HFFc6 (cell line): ENCODE data around the gene SAMHD1. TPM values are rescaled to one million over a fixed set of nuclear protein-coding genes. Genes with fewer than 3 reads are reported as not detected.
A peak's percentile ranks its signal among the peaks of the same experiment; 100 is the strongest.
"Not testable (repeated sequence)": the region's sequence is repeated elsewhere in the genome, so short reads cannot be mapped to it uniquely, and the experiment has no call there.

Source experiments
- DNase-seq: peaks from one replicate; pipeline ENCODE4 v3.0.0-alpha.2; 2018
- H3K27ac Mint-ChIP-seq: 2 replicates; pipeline ENCODE4 v1.8.0; 2020; ENCODE audit warnings: mild to moderate bottlenecking, mixed read lengths
- H3K27me3 Mint-ChIP-seq: 2 replicates; pipeline ENCODE4 v1.8.0; 2021; ENCODE audit warnings: mild to moderate bottlenecking, moderate library complexity, mixed read lengths; ENCODE audit not compliant: insufficient read depth
- H3K36me3 Mint-ChIP-seq: 2 replicates; pipeline ENCODE4 v1.8.0; 2021; ENCODE audit warnings: low read depth, mixed read lengths
- H3K4me1 Mint-ChIP-seq: 2 replicates; pipeline ENCODE4 v1.8.0; 2020; ENCODE audit warnings: low read depth, mixed read lengths
- H3K4me3 Mint-ChIP-seq: 2 replicates; pipeline ENCODE4 v1.8.0; 2020; ENCODE audit warnings: mild to moderate bottlenecking, moderate library complexity, mixed read lengths
- H3K9me3 Mint-ChIP-seq: 2 replicates; pipeline ENCODE4 v1.8.0; 2020; ENCODE audit warnings: mild to moderate bottlenecking, mixed read lengths
- CTCF ChIP-seq: fragments of 200-600 bp; sonication (generic); IDR thresholded peaks from 2 replicates; pipeline ENCODE4 v1.5.0; 2021; ENCODE audit warnings: antibody characterized with exemption, mild to moderate bottlenecking
- total RNA-seq, 6 experiments: library from RNA; stranded (reverse); fragmentation: NEBNext Ultra II Directional; extraction: Animal tissue kit (Norgen Biotek cat#: 25700); gene quantifications; 2 replicates in 1 of 6; 3 replicates in 5 of 6; pipeline ENCODE4 v1.2.3, GENCODE V29; 2021

The SAMHD1 gene
- total RNA-seq, 6 experiments from 2014 or later, result 19.4 to 31.3 (median 23.8) TPM

DNA sequence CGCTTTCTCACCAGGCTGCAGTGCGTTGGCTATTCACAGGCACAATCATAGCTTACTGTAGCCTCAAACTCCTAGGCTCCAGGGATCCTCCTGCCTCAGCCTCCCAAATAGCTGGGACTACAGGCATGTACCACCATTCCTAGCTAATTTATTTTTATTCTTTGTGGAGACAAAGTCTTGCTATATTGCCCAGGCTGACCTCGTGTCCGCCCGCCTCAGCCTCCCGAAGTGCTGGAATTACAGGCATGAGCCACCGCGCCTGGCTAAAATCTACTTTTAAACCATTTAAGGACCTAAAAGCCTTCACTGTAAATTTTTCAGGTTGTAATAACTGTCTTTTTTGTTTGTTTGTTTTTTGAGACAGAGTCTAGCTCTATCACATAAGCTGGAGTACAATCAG is 15.2 kb downstream of the SAMHD1 start:
- Mint-ChIP-seq H3K9me3 (no peaks in the 10 kb centered on the region), H3K4me3 (no peak overlapping the region), H3K4me1 (peaks cover 9% of the 10 kb centered on the region), H3K27me3 (no peaks in the 10 kb centered on the region), H3K27ac (no peak overlapping the region), H3K36me3 (no peaks in the 10 kb centered on the region; the same call in 1 of the 2 replicates)
- no peak for DNase-seq
- no peak for TF ChIP-seq CTCF

GRCh38 chr20:36933571-36933970 is 17.9 kb downstream of the SAMHD1 start:
- H3K27me3 Mint-ChIP-seq, DNase-seq, H3K4me3 Mint-ChIP-seq, H3K9me3 Mint-ChIP-seq, H3K27ac Mint-ChIP-seq: not testable (repeated sequence)
- peaks cover 11% of the 10 kb centered on the region; the same call in 1 of the 2 replicates for H3K36me3 Mint-ChIP-seq
- H3K4me1 Mint-ChIP-seq, result peaks cover 20% of the 10 kb centered on the region

GRCh38 chr20:36932476-36933426 is 18.8 kb downstream of the SAMHD1 start:
- H3K4me1 Mint-ChIP-seq, result peaks cover 20% of the 10 kb centered on the region
- H3K27me3 Mint-ChIP-seq, result no peaks in the 10 kb centered on the region; the same call in 1 of the 2 replicates
- no peak for TF ChIP-seq CTCF
- peaks cover 11% of the 10 kb centered on the region; the same call in 1 of the 2 replicates for H3K36me3 Mint-ChIP-seq
- DNase-seq, result no peak
- no peak overlapping the region for H3K4me3 Mint-ChIP-seq
- no peaks in the 10 kb centered on the region for H3K9me3 Mint-ChIP-seq
- no peak overlapping the region for H3K27ac Mint-ChIP-seq

DNA sequence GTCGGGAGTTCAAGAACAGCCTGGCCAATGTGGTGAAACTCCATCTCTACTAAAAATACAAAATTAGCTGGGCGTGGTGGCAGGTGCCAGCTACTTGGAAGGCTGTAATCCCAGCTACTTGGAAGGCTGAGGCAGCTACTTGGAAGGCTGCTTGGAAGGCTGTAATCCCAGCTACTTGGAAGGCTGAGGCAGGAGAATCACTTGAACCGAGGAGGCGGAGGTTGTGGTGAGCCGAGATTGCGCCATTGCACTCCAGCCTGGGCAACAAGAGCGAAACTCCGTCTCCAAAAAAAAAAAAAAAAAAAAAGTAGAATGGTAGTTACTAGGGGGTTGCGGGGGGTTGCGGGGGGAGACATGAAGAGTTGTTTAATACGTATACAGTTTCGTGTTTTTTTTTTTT is 19.4 kb downstream of the SAMHD1 start:
- not testable (repeated sequence) for H3K27me3 Mint-ChIP-seq, DNase-seq, H3K27ac Mint-ChIP-seq, H3K4me3 Mint-ChIP-seq, H3K9me3 Mint-ChIP-seq
- Mint-ChIP-seq H3K36me3 (peaks cover 11% of the 10 kb centered on the region; the same call in 1 of the 2 replicates), H3K4me1 (peaks cover 20% of the 10 kb centered on the region)

DNA sequence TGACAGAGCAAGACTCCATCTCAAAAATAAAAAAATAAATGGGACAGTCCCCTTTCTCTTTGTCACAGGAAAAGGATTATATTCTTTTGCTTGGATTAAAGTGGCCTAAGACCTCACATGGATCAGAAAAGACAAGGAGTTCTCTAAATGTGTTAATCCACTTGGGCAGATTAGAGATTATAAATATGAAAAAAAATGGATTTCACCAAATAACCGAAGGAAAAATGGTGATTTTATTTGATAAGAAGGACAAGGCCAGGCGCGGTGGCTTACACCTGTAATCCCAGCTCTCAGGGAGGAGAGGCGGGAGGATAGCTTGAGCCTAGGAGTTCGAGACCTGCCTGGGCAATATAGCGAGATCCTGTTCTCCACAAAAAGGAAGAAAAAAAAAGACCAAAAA is 21.8 kb downstream of the SAMHD1 start:
- no peak for DNase-seq
- Mint-ChIP-seq H3K9me3 (no peaks in the 10 kb centered on the region), H3K4me3 (no peak overlapping the region), H3K4me1 (peaks cover 25% of the 10 kb centered on the region), H3K27ac (peak overlapping the region; percentile 20; the same call in 1 of the 2 replicates), H3K27me3 (no peaks in the 10 kb centered on the region; the same call in 1 of the 2 replicates), H3K36me3 (peaks cover 11% of the 10 kb centered on the region; the same call in 1 of the 2 replicates)
- no peak for TF ChIP-seq CTCF

- Mint-ChIP-seq H3K4me3 (no peak overlapping the region), H3K4me1 (peaks cover 29% of the 10 kb centered on the region), H3K9me3 (no peaks in the 10 kb centered on the region), H3K27me3 (no peaks in the 10 kb centered on the region; the same call in 1 of the 2 replicates), H3K36me3 (peaks cover 11% of the 10 kb centered on the region; the same call in 1 of the 2 replicates), H3K27ac (peak overlapping the region; percentile 20)
- no peak for TF ChIP-seq CTCF
- DNase-seq, result peak; percentile 34
These were observed 22.2 kb downstream of the SAMHD1 start for GRCh38 chr20:36929290-36929689.
